Adrenal gland (tissue), 5 donors: ENCODE data around the gene GOT1.

ENCODE experiments used
- POLR2A ChIP-seq, 2 donors: fragments of 450-650 bp; IDR thresholded peaks; one replicate each; pipeline ENCODE4 v1.6.1; 2017; ENCODE audit warnings: antibody characterized with exemption in 2 of 2, mild to moderate bottlenecking in 2 of 2, moderate library complexity in 1 of 2
- TF ChIP-seq, protein P1 (sequence below), 6 experiments: fragments of 450-650 bp in 4 of 6; fragments of 200-600 bp in 2 of 6; sonication (generic) in 1 of 6; IDR thresholded peaks; 1 replicate in 5 of 6; 2 replicates in 1 of 6; pipeline versions ENCODE4 v1.5.1 to v1.8.0; 2016 to 2021; ENCODE audit warnings: antibody characterized with exemption in 6 of 6, mild to moderate bottlenecking in 2 of 6, moderate library complexity in 1 of 6
- donor health status: DM: no; HTN: no; CAD: no.

DNA sequence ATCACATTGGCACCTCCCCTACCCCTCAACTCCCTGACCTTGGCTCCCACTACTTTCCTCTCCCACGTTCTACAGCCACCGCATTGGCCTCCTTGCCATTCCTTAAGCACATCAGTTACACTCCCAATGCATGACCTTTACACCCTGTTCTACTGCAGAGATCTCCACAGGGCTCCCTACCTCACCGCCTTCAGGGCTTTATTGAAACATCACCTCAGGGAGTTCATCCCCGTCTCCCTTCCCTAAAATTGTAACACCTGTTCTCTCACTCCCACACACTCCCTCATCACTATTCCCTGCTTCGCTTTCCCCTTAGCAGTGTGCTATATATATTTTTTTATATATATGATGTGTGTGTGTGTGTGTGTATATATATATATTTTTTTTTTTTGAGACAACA lies 82.8 kb downstream of the GOT1 start:
- TF ChIP-seq, protein P1, sequence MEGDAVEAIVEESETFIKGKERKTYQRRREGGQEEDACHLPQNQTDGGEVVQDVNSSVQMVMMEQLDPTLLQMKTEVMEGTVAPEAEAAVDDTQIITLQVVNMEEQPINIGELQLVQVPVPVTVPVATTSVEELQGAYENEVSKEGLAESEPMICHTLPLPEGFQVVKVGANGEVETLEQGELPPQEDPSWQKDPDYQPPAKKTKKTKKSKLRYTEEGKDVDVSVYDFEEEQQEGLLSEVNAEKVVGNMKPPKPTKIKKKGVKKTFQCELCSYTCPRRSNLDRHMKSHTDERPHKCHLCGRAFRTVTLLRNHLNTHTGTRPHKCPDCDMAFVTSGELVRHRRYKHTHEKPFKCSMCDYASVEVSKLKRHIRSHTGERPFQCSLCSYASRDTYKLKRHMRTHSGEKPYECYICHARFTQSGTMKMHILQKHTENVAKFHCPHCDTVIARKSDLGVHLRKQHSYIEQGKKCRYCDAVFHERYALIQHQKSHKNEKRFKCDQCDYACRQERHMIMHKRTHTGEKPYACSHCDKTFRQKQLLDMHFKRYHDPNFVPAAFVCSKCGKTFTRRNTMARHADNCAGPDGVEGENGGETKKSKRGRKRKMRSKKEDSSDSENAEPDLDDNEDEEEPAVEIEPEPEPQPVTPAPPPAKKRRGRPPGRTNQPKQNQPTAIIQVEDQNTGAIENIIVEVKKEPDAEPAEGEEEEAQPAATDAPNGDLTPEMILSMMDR (IDR thresholded peaks at IDR 0.05), result no peak
- no peak for TF ChIP-seq POLR2A (IDR thresholded peaks at IDR 0.05)
